ENCODE results near the gene MRPS6.
A peak's percentile ranks its signal among the peaks of the same experiment; 100 is the strongest.

Gene MRPS6

DNA sequence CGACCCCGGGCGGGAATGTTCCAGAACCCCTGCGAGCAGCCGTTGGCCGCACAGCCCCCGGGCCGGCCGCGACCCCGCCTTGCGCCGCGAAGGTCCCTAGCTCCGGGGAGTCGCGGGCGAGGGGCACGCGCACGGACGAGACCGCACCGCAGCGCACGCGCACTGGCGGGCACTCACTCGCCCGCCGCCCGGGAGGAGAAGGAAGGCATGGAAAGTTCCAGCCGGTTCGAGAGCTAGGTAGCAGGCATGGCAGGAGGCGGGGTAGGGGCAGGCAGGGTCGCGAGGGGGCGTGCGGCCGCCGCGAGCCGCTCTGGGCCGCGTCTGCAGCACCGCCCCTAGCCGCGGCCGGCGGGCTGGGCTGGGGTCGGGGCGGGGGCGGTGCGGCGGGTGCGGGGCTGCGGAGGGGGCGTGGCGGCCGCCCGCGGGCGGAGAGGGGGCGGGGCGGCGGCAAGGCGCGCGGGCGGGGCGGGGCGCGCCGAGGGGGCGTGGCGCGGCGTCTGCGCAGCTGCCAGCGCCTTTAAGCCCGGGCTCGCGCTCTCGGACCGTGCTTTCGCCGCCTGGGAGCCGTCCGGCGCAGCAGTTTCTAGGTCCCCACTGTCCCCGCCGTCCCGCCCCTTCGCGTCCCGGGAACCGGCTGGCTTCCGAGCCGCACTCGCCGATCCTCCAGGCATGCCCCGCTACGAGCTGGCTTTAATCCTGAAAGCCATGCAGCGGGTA lies at the start of gene MRPS6, which contains the start of gene SLC5A3:
Gene MRPS6, plus strand, starts transcription at position 547 of the 717 bp plus-strand sequence. Its CDS starts 123 bp downstream, at position 670.
Gene SLC5A3, plus strand, starts transcription at position 547 of the 717 bp plus-strand sequence. CDS start 21,621 bp downstream, outside the sequence.
- DNase-seq (ENCODE audit: low spot score): peak; percentile 89

DNA sequence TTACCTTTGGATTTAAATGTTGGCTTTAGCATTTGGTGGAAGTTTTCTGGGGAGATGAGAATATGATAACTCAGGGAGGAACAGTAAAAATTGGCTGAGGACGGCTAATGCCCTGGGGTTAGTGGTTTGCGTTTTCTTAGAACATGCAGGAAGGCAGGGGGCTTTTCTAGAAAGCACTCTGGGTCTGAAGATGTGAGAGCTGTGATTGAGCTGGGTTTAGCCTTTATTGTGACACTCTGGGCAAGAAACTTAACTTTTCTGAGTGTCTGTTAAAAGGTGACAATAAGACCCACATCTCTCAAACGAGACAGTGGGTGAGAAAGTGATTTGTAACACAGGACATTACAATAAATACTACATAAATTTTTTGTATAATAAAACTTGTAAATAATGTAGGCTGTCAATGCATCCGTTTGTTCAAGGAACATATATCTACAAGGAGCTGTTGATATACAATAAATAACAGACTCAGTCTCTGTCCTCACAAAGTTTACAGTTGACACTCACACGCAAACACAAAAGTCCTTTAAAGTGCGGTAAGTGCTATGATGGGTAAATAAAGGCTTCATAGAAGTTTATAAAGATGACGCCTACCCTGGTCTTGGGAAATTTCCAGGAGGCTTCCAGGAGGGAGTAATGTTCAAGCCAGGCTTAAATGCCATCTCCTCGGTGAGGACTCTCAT lies 49.5 kb upstream of the MRPS6 start:
- DNase-seq (ENCODE audit: low spot score): peak; percentile 56

DNA sequence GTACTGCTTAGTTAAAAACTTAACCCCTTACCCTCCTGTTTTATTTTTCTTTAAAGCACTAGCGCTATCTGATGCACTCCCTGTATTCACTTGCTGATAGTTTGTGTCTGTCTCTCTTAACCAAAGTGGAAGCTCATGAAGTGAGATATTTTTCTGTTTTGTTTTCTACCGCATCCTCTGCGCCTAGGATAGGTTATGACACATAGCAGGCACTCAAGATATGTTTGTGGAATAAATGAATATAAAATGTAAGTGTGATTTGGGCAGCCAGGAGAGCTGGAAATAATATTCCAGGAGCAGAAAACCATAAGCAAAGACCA lies 49.0 kb upstream of the MRPS6 start:
- no peak for DNase-seq (ENCODE audit: low spot score)

DNA sequence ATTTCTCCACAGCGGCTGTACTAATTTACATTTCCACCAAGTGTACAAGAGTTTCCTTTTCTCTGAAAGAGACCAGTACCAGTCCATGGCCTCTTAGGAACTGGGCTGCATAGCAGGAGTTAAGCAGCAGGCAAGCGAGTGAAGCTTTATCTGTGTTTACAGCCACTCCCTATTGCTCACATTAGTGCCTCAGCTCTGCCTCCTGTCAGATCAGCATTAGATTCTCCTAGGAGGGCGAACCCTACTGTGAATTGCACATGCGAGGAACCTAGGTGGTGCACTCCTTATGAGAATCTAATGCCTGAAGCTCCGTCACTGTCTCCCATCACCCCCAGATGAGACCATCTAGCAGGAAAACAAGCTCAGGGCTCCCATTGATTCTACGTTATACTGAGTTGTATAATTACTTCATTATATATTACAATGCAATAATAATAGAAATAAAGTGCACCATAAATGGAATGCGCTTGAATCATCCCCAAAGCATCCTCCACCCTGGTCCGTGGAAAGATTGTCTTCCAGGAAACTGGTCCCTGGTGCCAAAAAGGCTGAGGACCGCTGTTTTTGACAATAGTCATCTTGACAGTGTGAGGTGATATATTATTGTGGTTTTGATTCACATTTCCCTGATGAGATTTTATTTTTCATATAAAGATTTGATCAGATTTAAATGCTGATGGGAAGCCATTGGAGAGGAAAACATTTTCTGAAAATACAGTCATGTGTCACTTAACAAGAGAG lies 45.5 kb upstream of the MRPS6 start:
- DNase-seq (ENCODE audit: low spot score): no peak

DNA sequence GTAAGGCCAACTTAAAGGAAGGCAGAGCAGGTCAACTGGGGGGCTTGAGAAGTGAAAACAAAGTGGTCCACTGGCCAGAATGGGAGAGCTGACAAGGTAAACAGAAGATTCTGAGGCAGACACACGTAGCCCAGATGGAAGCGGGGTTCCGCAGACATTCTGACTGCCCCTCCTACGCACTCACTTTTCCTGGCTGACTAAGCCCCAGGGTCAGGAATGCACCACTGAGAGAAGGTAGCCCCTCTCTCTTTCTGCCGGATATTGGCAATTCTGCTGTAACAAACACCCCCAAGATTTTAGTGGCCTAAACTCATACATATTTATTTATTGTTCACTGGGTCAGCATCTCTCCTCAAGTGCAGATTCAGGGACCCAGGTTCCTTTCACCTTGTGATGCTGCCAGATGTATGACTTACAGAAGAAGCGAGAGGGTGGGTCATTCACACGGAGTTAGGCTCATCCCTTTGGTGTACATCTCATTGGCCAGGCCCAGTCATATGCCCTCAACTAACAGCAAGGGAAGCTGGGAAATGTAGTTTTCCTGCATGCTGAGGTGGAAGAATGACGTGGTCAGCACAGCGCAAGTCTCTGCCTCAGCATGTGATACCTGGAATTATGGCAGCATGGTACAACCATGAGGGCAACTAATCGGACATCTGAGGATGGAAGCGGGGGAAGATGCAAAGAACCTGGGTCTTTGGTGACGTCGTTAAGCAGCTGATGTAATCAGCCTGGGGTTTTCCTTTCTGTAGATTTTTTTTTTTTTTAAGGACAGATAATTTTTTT lies 43.4 kb upstream of the MRPS6 start:
- DNase-seq (ENCODE audit: low spot score): peak; percentile 75

DNA sequence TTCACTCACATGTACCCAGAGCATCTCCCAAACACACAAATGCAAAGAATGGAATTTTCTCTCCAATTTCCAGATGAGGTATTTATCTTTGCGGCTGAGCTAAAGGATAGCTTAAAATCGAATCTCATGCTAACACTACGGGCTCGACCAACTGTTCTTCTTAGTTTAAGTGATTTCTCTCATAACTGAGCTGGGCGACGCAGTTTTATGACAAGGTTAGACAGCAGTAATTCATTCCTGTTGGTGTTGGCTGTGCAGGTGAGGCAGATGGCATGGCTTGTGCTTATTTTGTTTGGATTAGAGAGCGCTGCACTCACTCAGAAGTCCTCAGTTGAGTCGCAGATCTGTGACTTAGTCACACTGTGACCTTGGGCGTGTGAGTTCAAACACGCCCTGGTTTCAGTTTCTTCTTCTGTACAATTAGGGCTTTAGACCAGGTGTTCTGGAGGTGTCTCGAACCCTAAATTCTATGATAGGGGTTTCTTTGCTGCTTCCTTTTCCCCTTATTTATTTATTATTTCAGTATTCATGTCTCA lies 41.5 kb upstream of the MRPS6 start:
- DNase-seq (ENCODE audit: low spot score): no peak

DNA sequence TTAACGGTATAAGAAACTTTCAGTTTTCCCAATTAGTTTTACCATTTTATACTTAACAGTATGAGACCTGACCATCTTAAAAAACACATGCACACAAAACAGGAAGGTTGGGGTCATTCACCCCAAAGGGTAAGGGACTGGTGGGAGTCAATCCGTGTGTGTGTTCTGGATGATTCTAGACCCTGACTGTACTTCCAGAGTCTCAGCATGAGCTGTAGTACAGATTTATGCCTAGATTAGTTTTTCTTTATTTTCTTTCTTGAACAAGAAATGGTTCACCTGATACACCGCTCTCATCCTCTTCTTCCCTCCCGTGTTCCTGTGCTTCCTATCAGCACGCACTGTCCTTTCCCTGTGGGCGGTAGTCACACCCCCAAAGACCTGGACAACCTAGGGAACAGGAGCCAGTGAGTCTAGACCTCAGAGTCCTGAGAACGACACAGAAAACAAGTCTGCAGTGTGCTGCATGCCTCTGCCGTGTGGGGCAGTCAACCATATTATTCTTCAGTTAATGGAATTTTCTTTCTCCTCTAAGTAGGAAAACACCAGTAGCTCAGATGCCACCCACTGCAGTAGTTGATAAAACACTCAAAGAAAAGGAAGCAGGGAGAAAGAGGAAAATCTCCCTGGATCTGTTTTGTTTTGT lies 38.9 kb upstream of the MRPS6 start:
- no peak for DNase-seq (ENCODE audit: low spot score)

DNA sequence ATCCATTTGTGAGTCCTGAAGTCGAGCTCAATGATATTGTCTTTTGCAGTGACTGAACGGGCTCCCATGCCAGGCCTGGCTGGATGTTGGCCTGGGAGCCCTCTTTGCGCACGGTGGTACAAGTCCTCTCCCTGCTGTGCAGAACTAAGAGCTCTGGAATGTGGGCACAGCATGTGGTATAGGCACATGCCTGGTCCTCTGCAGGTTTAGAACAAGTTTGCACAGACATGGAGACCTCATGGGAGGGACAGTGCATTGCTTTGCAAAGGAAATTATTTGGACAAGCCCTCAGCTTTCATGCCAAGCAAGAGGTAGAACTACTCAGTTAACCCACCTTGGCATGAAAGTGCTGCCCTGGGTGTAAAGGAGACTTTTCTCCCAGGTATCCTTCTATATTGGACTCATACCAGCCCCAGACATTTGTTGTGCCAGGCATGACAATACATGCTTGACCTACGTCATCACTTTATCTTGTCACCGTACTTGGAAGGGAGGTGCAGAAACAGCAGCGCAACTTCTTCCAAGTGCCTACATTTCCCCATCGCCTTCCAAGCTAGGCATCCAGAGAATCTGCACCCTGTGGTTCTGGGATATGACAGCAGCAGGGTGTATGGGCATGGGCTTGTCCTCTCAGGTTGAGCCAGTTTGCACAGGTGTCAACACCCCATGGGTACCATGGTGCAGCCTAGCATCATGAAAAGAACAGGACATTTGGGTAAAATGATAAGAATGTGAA lies 37.6 kb upstream of the MRPS6 start:
- DNase-seq (ENCODE audit: low spot score): no peak

DNA sequence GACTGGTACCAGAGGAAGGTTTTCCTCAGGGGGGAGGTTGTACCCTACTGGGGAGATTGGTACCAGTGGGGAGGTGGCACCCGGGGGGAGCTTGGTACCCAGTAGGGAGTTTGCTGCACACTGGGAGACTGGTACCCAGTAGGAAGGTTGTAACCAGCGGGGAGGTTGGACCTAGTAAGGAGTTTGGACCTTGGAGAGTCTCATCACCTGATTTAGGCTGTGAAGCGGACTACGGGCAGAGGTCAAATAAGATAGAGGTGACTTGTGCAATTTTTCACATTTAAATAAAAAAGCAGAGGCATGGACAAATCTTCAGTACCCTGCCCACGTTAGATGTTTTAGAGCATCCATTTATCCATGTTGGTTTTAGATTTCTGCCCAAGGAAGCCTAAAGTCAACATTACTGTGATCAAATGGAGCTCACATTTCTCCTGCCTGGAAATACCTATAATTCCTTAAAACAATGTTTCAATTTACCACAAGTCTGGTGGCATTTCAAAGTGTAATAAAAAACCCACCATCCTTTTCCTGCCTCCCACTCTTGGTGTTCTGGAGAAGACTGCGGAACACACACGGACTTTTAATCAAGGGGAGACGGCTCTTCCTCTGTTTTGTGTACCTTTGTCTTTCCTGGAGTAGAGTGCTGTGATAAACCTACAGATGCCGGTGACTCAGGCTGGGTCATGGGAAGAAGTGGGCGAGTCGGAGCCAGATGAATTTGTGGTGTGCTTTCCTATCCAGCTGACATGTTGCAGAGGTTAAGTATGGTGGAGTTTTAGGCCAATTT lies 36.2 kb upstream of the MRPS6 start:
- DNase-seq (ENCODE audit: low spot score): peak; percentile 88

DNA sequence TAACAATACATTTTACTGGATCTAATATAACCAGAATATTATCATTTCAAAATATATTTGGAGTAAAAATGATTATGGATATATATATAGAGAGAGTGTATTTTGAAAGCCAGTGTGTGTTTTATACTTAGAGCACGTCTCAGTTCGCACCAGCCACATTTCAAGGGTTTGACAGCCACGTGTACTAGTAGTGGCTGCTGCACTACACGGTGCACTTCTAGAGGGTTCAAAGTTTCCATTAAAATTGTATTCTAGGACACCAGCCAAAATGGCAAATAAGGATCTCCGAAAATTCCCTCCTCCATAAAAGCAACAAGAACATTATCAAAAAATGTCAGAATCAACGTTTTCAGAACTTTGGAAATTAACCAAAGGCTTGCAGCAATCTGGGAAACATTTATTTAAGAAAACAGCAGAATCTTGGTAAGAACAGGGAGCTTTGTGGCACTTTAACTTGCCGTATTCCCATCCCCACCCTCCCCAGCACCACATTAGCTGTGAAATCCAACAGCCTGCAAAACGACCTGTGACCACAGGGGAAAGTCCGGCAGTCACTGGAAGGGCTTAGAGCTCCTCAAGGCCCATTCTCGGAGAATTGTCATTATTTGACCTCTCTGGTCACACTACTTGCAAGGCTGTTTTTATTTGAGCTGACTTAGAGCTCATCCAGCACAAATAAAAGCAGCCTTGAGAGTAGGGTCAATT lies 33.5 kb upstream of the MRPS6 start:
- no peak for DNase-seq (ENCODE audit: low spot score)

DNA sequence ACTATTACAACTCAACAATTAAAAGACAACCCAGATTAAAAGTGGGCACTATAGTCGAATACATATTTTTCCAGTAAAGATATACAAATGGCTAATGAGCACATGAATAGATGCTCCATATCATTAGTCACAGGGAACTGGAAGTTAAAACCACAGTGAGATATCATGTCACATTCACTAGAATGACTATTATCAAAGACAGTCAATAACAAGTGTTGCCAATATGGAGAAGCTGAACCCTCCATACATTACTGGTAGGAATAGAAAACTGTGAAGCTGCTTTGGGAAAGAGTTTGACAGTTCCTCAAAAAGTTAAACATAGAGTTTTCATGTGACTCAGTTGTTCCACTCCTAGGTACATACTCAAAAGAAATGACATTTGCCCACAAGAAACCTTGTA lies 30.6 kb upstream of the MRPS6 start:
- no peak for DNase-seq (ENCODE audit: low spot score)

DNA sequence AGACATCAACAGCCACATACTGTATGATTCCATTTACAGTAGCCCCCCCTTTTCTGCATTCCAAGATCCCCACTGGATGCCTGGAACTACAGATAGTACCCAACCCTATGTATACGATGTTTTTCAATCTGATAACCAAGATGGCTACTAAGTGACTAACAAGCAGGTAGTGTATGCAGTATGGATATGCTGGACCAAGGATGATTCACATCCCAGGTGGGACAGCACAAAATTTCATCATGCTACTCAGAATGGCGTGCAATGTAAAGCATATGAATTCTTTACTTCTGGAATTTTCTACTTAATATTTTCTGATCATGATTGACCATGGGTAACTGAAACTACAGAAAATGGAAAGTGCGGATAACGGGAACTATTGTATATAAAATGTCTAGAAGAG lies 30.0 kb upstream of the MRPS6 start:
- no peak for DNase-seq (ENCODE audit: low spot score)

DNA sequence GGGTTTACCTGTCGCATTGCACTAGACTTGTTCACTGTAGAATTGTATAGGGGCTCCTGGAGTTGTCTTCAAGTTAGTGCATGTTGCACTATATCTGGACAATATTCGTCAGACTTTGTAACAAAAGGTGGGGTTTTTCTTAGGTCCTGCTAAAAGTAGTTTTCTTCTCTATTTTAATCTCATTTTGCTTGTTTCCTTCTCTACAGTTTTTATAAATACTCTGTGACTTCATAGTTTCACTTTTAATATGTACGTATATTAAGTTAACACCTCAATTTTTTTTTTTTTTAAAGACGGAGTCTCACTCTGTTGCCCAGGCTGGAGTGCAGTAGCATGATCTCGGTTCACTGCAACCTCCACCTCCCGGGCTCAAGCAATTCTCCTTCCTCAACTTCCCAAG lies 26.5 kb upstream of the MRPS6 start:
- no peak for DNase-seq (ENCODE audit: low spot score)

DNA sequence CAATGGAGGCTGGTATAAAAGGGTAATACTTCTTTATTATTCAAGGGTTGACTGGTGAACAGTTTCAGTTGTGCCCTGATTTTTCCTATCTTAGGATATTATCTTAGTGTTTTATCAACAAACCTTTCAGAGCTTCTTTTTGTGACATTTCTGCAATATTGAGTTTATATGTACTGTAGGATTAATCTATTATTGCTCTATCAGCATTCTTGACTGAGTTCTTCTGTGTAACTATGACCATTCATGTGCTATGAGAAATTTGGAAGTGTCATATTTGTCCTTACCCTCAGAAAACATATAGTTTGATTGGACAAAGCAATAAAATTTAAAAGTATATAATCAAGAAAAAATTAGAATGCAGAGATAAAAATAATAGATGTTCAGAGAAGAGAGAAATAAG lies 25.5 kb upstream of the MRPS6 start:
- no peak for DNase-seq (ENCODE audit: low spot score)

DNA sequence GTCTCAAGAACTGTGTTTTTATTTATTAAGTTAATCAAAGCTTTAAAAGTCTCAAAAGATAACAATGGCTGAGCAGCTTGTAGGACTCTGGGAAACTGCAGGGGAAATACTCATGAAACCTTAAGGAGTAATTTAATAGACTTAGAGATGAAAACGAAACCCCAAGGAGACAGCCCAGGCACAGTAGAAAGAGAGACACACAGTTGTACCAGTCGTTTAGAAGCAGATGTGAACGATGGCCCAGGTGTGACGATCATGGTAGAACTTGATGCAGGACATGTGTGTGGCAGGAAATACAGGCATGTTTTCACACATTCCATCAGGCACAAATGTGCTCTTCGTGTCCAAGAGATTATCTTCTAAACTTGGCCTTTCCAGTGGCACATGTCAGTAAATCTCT lies 21.2 kb upstream of the MRPS6 start:
- DNase-seq (ENCODE audit: low spot score): no peak

DNA sequence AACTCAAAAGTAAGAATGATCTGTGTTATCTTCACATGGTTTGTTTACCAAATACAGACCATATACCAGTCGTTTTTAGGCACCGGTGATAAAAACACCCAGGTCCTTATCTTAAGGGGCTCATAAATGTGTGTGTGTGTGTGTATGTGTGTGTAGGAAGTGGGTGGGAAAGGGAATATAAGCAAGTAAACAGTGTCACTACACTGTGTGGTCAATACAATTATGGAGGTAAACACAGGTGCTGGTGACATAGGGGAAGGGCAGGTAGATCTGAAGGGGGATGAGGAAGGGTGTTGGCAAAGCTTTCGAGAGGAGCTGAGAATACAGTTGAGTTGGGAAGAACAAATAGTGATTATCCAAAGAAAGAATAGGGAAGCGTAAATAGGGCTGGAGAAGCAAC lies 19.1 kb upstream of the MRPS6 start:
- DNase-seq (ENCODE audit: low spot score): no peak

DNA sequence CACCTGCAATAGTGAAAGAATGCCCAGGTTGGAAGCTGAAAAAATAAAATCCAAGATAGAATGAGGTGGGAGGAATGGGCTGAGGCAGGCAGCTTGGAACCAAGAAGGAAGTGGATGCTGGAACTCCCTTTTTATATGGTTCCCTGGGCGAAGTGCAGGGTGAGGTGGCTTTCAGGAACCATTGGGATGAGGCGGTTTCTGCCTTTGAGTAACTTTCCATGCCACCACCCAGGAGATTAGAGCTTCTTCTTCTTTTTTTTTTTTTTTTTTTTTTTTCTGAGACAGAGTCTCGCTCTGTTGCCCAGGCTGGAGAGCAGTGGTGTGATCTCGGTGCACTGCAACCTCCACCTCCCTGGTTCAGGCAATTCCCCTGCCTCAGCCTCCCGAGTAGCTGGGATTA lies 17.8 kb upstream of the MRPS6 start:
- DNase-seq (ENCODE audit: low spot score): no peak

DNA sequence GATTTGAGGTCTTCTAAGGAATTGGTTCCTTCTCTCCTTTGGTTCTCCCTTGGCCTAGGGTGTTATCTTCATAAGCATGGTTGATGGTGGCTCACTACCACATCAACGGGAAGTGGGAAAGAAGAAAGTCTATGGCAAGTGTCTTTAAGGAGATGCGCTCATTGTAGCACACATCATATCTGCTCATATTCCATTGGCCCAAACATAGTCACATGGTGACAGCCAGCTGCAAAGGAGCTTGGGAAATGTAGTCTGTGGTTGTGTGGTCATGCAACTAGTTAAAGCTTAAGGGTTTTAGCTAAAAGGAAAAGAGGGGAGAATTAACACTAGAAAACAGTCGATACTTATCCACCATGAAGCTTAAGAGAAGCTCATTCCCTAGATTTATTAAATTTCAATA lies 11.4 kb upstream of the MRPS6 start:
- no peak for DNase-seq (ENCODE audit: low spot score)

DNA sequence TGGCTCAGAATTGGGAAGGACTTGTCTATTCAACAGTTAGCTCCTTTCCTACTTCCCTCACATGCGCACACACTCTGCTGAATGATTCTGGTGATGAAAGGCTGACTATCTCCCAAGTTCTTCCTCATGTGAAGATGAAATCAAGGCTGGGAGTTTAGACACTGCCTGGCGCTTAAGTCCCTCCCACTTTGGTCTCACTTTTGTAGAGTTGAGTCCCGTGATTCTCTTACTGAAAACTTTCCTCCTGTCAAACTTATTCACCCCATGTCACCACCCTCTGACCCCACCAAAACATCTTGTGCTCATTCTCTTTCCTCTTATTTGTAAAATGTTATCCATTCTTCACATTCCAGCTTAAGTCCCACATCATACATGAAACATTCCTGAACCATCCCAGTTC lies 8.4 kb upstream of the MRPS6 start:
- peak; percentile 57 for DNase-seq (ENCODE audit: low spot score)
